ENCODE measurements around the gene MYZAP. TPM values are rescaled to one million over a fixed set of nuclear protein-coding genes. Genes with fewer than 3 reads are reported as not detected.

The MYZAP gene
- total RNA-seq, 1 experiment from 2014 or later: 6.0 TPM

- Histone ChIP-seq H3K9ac (ENCODE audit: low read length) (0 out of 2 replicates have a peak overlapping the region, but pooled peaks have one; percentile 1), H3K4me1 (ENCODE audit: insufficient read depth, low read length) (0 out of 2 replicates have a peak, but pooled peaks cover under 1% of the 10 kb centered on the region), H3K4me3 (ENCODE audit: low read length) (peak overlapping the region; percentile 31; the same call in 1 of the 2 replicates), H3F3A (ENCODE audit: low read length, unreplicated experiment) (no peaks in the 10 kb centered on the region), H3K4me2 (ENCODE audit: low read length) (peak overlapping the region; percentile 60), H3K36me3 (ENCODE audit: low read depth, low read length) (no peaks in the 10 kb centered on the region), H2AFZ (ENCODE audit: low read length) (peak overlapping the region; percentile 31; the same call in 1 of the 2 replicates), H3K9me3 (ENCODE audit: low read length) (no peaks in the 10 kb centered on the region), H3K9me2 (replicated peaks; ENCODE audit: low read length) (no peaks in the 10 kb centered on the region), H3K27ac (ENCODE audit: low read length) (no peak overlapping the region), H3K79me2 (ENCODE audit: low read length) (no peaks in the 10 kb centered on the region), H4K20me1 (ENCODE audit: low read length) (no peaks in the 10 kb centered on the region), H3K27me3 (ENCODE audit: low read length) (no peaks in the 10 kb centered on the region)
- ChIA-PET POLR2A (ENCODE audit: unreplicated experiment) (no interaction called here), CTCF (interaction anchor here (0.7 kb wide), 1 partner anchor 256 kb away, joined by 4 read pairs; no protein-coding TSS in a partner anchor)
- no TSS peak for BruUV-seq (replicated peaks)
- TF ChIP-seq CTCF (conservative IDR thresholded peaks at IDR 0.05; ENCODE audit: low read depth, low read length): peak; percentile 63
- no peak for TF ChIP-seq EZH2phosphoT487 (IDR thresholded peaks at IDR 0.05; ENCODE audit: borderline replicate concordance, low read length)
- no peak for TF ChIP-seq EZH2 (IDR thresholded peaks at IDR 0.05; ENCODE audit: low read length, unreplicated experiment)
- DNase-seq: peak; percentile 65
- ATAC-seq: peak; percentile 93
- intact Hi-C loops (cut with micrococcal nuclease): loop anchor here (1.0 to 5.0 kb wide), 3 partner anchors 39 to 405 kb away; partner anchors contain the start of gene POLR2M
Measured at GRCh38 chr15:57667171-57667849, 75.6 kb downstream of the MYZAP start.

GRCh38 chr15:57668016-57668415, 76.3 kb downstream of the MYZAP start:
- Histone ChIP-seq H3K9ac (ENCODE audit: low read length) (no peak overlapping the region), H3F3A (ENCODE audit: low read length, unreplicated experiment) (no peaks in the 10 kb centered on the region), H3K36me3 (ENCODE audit: low read depth, low read length) (no peaks in the 10 kb centered on the region), H3K27me3 (ENCODE audit: low read length) (no peaks in the 10 kb centered on the region), H3K9me3 (ENCODE audit: low read length) (no peaks in the 10 kb centered on the region), H3K4me1 (ENCODE audit: insufficient read depth, low read length) (no peaks in the 10 kb centered on the region), H3K9me2 (replicated peaks; ENCODE audit: low read length) (no peaks in the 10 kb centered on the region), H3K4me2 (ENCODE audit: low read length) (peak overlapping the region; percentile 34; the same call in 1 of the 2 replicates), H3K27ac (ENCODE audit: low read length) (no peak overlapping the region), H3K79me2 (ENCODE audit: low read length) (no peaks in the 10 kb centered on the region), H2AFZ (ENCODE audit: low read length) (no peak overlapping the region), H4K20me1 (ENCODE audit: low read length) (no peaks in the 10 kb centered on the region), H3K4me3 (ENCODE audit: low read length) (no peak overlapping the region)
- TF ChIP-seq CTCF (conservative IDR thresholded peaks at IDR 0.05; ENCODE audit: low read depth, low read length) (no peak), EZH2 (IDR thresholded peaks at IDR 0.05; ENCODE audit: low read length, unreplicated experiment) (no peak), EZH2phosphoT487 (IDR thresholded peaks at IDR 0.05; ENCODE audit: borderline replicate concordance, low read length) (no peak)
- BruUV-seq (replicated peaks): no TSS peak
- no peak for ATAC-seq
- intact Hi-C loops (cut with micrococcal nuclease): loop anchor here (5.0 kb wide), 1 partner anchor 404 kb away; no protein-coding TSS in a partner anchor
- ChIA-PET CTCF (interaction anchor here (0.6 to 0.7 kb wide), 2 partner anchors 234 to 267 kb away, joined by 4 to 5 read pairs; no protein-coding TSS in a partner anchor), POLR2A (ENCODE audit: unreplicated experiment) (no interaction called here)
- DNase-seq: no peak

- intact Hi-C loops (cut with micrococcal nuclease): no loop called here
- Histone ChIP-seq H3F3A (ENCODE audit: low read length, unreplicated experiment) (no peaks in the 10 kb centered on the region), H3K36me3 (ENCODE audit: low read depth, low read length) (no peaks in the 10 kb centered on the region), H3K4me2 (ENCODE audit: low read length) (no peak overlapping the region), H3K27ac (ENCODE audit: low read length) (no peak overlapping the region), H3K9me3 (ENCODE audit: low read length) (no peaks in the 10 kb centered on the region), H3K27me3 (ENCODE audit: low read length) (no peaks in the 10 kb centered on the region), H3K4me3 (ENCODE audit: low read length) (no peak overlapping the region), H3K9me2 (replicated peaks; ENCODE audit: low read length) (no peaks in the 10 kb centered on the region), H3K4me1 (ENCODE audit: insufficient read depth, low read length) (peaks cover 14% of the 10 kb centered on the region), H2AFZ (ENCODE audit: low read length) (no peak overlapping the region), H3K79me2 (ENCODE audit: low read length) (no peaks in the 10 kb centered on the region), H4K20me1 (ENCODE audit: low read length) (no peaks in the 10 kb centered on the region), H3K9ac (ENCODE audit: low read length) (no peak overlapping the region)
- no peak for TF ChIP-seq CTCF (conservative IDR thresholded peaks at IDR 0.05; ENCODE audit: low read depth, low read length)
- no peak for TF ChIP-seq EZH2 (IDR thresholded peaks at IDR 0.05; ENCODE audit: low read length, unreplicated experiment)
- no peak for TF ChIP-seq EZH2phosphoT487 (IDR thresholded peaks at IDR 0.05; ENCODE audit: borderline replicate concordance, low read length)
- BruUV-seq (replicated peaks): no TSS peak
- DNase-seq (no peak), ATAC-seq (no peak)
- POLR2A ChIA-PET (ENCODE audit: unreplicated experiment): no interaction called here
- CTCF ChIA-PET: no interaction called here
Measured at GRCh38 chr15:57671636-57672035, 79.9 kb downstream of the MYZAP start.

Measured in PC-3 (cell line).